NCI-H1092 treated with DMSO at 0.1 percent for 48 hours (cell line): Measurements from ENCODE around the gene CDC37.
"Not testable (repeated sequence)": the region's sequence is repeated elsewhere in the genome, so short reads cannot be mapped to it uniquely, and the experiment has no call there.

Experiments used
- DNase-seq: peaks from one replicate; lab custom pipeline; 2025; lab: John Stamatoyannopoulos, UW

CDC37 gene

DNA sequence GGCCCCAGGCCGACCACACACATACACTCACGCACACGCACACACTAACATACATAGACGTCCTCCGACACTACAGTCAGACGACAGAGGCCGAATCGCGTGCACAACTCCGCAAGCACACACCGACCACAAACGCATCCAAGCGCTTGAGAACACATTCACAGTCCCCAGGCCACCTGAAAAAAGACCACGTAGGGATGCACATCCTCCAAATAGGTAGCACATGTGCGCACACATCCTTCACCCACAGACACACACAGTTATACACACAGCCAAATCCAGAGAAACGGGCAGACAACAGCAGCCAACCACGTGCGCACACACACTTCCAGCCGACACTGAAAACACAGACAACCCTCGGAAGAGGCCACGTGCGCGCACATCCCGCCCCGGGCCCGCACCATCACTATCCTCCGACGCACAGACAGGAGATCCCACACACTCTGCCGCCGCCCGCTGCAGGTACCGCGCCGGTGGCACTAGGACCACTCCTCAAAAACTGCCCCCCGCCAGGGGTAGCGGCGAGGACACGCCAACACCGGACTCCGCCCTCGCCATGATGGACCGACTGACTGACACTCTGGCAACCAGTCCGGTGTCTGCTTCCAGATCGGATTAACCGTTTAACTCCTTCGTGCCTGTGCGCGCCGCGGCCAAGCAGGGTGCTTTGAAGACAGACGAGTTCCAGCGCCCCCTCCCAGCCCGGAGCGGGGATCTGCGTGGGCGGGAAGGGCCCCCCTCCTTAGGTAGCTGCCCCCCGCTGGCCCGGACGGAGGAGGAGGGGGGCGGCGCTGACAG, 16.5 kb upstream of the CDC37 start:
- no peak for DNase-seq

DNA sequence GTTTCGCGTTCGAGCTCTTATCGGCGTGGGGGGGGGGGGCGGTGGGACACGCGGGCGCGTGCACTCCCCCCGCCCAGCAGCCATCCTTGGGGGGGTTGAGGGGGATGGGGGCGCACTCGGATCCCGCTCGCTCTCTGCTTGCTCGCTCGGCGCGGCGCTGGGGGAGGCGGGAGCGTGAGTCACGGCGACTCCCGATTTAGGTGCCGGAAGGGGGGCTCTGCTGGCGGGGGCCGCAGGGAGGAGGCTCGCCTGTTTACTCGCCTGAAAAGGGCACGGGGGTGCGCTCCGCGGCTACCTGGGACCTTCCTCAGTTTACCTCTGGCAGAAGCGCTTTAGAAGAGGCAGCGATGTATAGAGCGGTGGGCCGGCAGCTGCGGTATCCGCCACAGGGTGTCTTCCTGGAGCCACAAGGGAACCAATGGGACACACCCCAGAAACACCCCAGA, 15.9 kb upstream of the CDC37 start:
- no peak for DNase-seq

DNA sequence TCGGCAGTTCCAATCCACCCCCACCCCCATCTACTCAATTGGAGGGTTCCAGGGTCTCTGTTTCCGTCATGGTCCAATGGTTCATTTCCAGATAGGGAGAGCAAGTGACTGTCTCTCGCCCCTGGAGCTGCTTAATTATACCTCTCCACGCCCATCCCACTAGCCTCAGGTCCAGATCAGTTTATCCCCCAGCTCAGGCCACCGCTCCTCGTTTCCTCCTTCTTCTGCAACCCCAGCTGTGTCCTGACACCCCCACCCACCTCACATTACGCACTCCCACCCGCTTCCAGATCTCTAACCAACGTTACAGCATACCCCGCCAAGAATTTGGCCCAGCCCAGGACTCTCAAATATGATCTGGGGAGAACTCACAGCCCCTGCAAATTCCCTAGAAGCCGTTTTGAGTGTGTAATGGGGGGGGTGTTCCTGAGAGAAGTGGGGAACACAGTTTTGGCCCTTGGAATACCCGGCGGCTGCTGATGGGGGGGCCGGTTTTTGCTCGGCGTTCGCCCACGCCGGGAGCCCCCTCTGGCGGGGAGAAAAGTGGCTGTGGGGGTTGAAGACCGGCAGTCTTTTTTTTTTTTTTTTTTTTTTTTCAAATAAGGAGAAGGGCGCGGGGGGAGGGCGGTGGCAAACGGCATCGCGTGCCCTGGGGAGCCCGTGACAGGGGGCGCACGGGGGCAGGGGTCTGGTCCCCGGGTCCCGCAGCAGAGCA, 15.3 kb upstream of the CDC37 start:
- DNase-seq = no peak

DNA sequence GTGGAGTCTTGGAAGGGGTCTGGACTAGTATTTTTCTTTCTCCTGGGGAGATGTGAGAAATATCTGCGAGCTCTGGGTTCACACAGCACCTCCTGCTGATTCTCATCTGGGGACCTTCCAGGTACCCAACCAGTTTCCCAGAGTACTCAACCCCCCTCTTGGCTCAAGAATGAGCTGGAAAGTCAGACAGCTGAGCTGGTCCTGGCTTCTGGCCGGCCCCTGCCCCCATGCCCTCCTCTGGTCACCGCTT, 14.8 kb upstream of the CDC37 start:
- DNase-seq = no peak

DNA sequence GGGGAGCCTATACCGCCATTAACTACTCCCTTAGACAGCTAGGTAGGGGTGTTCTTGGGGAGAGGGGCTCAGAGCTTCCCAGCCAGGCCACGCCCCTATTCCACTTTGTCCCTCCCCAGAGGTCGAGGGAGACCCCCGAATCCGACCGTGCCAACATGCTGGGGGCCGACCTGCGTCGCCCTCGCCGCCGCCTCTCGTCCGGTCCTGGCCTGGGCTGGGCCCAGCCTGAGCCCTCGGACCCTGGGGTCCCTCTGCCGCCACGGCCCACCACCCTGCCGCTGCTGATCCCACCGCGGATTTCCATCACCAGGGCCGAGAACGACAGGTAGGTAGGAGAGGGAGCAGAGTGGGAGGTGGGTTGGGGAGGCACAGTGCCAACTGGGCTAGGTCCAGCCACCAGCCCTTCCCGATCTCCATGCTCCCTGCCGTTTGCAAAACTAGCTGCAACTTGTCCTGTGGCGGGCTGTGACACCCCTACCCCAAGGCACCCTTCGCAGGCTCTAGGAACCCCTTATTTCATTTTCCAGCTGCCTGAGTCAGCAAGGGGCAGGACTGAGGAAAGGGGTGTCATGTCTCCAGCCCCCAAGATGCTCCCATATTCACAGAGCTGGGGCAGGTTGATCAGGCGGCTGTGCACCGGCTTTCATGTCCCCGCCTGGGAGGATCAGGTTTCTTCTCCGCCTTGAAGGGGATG, 14.3 kb upstream of the CDC37 start:
- no peak for DNase-seq

DNA sequence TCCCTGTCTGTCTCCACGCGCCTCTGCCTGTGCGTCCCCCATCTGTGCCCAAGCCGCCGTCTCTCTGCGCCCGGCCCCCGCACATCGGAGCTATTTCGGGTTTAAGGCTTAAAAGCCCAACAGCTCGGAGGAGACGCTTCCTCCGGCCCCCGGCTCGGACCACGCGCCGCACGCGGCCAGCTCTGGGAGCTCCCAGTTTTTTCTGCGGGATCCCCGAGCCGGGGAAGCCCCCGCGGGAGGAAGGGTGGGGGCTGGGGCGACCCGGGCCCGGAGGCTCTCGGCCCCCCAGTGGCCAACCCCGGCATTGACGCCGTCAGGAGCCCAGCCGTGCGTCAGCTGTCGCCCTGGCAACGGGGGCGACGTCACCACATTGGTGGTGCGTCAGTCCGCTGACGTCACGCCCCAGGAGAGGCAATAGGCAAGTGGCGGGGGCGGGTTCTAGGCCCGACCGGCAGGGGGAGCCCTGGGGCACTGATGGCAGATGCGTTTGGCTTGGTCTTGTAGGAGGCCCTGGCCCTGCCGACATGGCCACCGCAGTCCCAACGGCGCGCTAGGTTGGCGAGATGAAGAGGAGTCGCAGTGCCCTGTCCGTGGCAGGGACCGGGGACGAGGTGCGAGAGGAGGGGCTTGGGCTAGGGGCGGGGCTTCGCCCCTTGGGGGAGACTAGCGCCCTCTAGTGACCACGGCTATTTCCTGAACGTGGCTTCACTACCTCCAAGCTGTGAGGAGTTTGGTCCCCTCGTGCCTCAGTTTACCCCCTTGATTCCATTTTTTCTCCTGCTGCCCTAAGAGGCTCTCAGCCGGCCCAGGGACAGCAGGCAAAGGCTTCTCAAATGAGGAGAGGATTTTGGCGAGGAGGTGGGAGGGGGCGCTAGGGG, 13.3 kb upstream of the CDC37 start:
- DNase-seq = peak; percentile 56

DNA sequence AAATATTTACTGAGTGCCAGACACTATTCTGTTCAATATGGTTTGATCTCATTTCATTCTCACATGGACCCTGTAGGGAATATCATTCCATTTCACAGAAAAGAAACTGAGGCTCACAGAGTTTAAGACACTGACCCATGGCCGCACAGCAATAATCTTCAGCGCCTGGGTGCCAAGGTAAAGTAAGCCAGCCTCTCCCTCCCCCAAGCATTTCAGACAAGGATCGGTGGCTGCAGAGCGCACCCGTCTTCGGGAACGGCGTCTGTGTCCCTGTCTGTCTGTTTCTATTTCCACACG, 12.7 kb upstream of the CDC37 start:
- no peak for DNase-seq

DNA sequence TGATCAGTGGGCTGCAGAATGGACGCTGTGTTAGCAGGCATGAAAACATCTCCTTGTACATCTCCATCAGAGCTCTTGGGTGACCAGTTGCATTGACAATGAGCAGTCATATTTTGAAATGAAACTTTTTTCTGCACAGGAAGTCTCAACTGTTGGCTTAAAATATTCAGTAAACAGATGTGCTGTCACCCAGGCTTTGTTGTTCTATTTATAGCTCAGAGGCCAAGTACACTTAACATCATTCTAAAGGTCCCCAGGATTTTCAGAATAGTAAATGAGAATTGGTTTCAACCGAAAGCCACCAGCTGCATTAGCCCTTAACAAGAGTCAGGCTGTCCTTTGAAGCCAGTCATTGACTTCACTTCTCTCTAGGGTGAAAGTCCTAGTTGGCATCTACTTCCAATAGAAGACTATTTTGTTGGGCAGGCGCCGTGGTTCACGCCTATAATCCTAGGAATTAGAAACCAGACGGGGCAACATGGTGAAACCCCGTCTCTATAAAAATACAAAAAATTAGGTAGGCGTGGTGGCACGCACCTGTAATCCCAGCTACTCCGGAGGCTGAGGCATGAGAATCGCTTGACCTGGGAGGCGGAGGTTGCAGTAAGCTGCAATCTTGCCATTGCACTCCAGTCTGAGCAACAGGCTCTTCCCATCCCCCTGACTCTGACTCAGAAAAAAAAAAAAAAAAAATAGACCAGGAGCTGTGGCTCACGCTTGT, 9.1 kb upstream of the CDC37 start:
- DNase-seq = no peak

DNA sequence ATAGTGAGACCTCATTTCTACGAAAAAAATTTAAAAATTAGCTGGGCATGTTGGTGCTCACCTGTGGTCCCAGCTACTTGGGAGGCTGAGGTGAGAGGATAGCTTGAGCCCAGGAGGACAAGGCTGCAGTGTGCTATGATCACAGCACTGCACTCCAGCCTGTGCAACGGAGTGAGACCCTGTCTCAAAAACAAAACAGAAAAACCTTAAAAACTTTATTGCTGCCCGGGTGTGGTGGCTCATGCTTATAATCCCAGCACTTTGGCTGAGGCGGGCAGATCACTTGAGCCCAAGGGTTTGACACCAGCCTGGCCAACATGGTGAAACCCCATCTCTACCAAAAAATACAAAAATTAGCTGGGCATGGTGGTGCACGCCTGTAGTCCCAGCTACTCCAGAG, 7.9 kb upstream of the CDC37 start:
- DNase-seq = not testable (repeated sequence)

DNA sequence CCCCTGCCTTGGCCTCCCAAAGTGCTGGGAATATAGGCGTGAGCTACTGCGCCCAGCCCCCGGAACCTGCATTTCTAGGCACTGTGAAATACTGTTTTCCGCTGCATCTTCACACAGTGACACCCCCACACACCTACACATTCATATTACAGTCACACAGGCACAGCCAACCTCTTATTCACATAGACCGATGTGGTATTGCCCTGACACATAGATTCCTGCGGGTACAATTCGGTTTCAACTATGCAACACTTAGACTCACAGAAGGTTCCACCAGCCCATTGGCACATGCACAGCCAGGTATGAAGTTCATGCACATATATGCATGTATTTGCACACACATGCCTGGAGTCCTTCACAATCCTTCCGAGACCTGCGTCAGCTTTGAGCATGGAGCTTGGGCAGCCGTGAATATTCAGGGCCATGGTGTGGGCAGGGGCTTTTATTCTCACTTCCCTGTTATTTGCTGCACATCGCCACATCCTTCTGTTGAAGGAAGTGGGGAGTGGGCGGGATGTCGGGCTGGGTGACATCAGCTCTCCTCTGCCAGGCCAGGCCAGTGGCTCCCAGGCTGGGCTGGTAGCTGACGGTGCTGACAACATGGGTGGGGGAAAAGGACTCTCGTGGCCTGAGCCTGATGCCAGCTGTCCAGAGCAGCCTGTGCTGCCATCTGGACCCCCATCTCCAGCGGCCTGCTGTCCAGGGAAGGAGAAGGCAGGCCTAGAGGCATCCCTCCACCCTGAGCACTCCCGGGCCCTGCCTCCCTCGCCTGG, 5.4 kb upstream of the CDC37 start:
- DNase-seq = no peak

DNA sequence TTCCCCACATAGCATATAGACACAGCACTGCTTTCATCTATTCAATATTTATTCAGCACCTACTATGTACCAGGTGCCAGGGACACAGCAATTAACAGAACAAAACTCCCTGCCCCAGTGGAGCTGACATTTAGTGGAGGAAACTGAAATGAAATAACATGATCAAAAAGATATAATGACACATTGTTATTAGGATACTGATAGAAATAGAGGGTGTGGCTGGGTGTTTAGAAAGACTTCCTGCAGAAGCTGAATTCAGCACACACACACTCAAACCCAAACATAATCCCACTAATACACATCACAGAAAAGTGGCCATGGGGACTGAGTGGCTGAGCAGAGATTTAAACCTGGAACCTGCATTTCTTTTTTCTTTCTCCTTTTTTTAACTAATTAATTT, 3.8 kb upstream of the CDC37 start:
- DNase-seq = no peak

DNA sequence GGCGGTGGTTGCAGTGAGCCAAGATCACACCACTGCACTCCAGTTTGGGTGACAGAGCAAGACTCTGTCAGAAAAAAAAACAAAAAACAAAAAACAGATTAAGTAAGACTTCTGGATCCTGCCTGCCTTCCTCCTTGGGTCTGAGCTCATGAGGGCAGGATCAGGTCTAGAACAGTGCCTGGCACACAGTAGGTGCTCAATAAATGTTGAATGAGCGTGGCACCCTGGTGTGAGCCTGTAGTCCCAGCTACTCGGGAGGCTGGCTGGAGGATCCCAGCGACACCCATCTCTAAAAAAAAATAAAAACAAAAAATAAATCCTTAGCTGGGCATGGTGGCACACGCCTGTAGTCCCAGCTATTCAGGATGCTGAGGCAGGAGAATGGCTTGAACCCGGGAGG, 2.8 kb upstream of the CDC37 start:
- DNase-seq = no peak

DNA sequence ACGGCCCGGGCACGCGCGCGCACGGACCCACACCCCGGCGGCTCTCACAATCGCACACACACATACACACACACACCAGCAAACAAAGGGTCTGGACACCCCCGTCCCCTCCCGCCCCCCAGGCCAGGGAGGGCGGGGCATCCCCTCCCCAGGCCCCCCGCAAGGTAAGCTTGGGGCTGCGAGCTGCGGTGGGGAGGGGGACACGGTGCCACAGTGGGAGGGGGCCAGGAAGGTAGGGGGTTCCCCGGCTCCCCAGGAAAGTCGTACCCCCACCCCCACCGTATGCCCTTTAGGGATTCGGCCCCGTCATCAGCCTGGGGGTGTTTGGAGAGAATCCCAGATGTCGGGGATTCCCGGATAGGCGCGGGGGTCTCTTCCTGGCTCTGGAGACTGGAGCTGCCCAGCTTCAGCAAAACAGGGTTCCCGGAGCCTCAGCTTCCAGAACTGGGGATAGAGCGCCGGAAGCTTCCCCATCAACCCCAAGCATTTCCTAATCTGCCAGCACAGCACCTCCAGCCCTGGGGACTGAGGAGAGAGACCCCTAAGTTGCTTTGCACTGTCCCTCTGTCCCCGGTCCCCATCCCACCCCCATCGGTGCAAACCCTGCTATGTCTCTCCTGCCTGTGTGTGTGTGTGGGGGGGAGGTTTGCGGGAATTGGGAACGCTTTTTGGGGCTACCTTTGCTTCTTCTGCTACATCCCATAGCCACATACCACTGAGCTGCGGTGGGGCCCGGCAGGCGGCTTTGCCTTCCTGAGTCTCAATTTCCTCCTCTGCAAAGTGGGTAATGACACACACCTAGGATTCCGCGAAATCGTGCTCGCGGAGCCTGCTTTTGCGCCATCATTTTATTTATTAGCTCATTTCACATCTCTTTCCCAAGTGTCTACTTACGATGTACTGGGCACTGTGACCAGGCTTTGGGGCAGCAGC, 1.8 kb upstream of the CDC37 start:
- no peak for DNase-seq

DNA sequence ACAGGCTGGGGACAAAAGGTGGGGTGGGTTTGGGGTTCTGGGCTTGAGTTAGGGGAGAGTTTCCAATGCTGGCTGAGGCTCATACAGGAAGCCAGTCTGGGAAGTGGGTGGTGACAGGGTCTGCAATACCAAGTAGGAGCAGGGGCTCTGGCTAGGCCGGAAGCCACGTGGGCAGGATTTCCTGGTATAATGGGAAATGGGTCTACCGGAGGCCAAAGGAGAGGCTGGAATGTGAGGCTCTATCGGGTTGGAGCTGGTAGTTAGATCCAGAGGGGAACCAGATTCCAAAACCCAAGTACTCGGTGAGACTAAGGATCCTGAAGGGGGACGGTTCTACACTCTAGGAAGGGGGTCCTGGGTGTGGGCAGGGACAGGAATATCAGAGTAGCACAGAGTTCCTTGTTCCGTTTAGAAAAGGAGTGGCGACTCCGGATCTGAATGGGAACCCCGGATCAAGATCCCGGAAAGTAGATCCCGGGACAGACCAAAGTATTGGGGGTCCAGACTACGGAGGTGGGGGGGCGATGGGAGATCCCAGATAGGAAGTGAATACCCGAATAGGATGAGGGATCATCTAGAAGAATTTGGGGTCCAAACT, 802 bp downstream of the CDC37 start:
- no peak for DNase-seq

DNA sequence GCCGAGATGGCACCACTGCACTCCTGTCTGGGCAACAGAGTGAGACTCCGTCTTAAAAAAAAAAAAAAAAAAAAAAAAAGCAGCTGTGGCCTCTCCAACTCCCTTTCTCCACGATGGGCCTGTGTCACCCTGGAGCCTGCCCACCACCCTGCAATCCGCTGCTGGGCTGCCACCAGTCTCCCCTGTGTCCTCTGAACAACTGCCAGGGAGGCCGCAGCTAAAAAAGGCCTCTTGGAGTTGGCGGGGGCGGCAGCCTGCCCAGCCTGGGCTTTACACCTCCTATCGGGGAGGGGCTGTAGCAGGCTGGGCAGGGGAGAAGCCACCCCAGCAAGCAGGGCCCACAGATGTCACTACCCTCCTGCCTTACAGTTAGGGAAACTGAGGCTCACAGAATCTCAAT, 3.5 kb downstream of the CDC37 start:
- no peak for DNase-seq

DNA sequence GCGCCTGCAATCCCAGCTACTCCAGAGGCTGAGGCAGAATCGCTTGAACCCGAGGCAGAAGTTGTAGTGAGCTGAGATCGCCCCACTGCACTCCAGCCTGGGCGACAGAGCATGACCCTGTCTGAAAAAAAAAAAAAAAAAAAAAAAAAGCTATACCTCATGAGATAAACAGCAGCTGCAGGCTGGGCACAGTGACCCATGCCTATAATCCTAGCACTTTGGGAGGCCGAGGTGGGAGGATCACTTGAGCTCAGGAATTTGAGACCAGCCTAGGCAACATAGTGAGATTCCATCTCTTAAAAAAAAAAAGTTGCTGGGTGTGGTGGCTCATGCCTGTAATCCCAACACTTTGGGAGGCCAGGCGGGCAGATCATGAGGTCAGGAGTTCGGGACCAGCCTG, 4.0 kb downstream of the CDC37 start:
- DNase-seq = not testable (repeated sequence)

DNA sequence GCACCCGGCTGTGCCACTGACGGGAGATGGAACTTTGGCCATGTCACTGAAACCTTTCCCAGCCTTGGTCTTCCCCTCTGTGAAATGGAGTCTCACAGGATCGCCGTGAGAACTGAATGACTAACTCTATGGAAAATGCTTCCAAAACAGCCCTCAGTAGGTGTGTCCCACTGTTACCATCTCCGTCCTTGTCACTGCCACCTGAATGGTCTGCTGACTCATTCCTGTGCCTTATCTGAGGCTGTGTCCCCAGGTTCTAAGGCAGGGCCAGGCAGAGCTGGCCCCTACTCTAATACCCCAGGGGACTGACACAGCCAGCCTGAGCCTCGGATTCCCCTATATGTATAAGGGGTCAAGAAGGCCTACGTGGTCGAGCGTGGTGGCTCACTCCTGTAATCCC, 4.5 kb downstream of the CDC37 start:
- DNase-seq = no peak

DNA sequence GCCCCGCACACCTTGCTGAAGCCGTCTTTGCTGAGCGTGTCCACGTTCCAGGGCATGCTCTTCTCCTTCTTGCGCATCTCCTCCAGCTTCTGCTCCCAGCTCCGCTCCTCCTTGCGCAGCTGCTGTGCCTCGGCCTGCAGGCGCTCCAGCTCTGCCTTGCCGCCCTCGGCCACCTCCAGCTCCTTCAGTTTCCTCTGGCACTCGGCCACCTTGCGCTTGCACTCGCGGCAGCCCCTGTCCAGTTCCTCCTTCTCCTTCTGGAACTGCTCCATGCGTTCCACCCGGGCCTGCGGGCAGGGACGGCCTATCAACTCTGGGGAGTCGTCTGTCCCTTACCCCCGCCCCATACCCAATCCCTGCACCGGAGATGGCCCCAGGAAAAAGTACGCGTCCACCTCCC, 7.4 kb downstream of the CDC37 start:
- no peak for DNase-seq

DNA sequence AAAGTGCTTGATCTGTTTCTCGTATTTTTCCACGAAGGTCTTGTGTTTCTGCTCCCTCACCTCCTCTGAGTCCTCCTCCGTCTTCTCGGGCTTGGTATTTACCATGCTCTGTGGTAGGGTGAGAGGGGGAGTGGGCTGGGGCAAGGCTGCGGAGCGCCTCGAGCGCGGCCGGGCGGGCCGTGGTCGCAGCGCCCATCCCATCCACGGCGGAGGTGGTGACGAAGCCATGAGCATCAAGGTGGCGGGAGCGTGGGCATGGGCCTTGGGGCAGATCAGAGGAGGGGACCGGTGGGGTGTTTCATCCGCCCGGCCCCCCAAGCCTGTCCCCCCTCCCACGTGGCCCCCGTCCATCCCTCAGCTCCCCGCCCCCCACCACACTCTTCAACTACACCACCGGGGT, 7.9 kb downstream of the CDC37 start:
- DNase-seq = no peak

DNA sequence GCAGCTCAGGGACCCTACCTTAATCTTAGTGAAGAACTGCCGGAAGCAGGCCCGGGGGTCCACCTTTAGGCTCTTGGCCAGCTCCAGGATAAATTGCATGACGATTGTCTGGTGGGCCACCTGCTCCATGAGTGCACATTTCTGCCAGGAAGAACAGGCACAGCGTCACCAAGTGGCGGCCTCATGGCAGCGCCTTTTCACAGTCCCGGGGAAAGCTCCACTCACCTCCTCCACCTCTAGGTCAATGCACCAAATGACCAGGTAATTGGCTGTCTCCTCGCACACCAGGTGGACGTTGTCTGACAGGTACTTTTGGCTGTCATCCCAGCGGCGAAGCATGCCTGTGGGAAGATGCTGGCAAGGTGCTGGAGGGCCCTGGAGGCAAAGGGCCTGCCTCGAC, 8.3 kb downstream of the CDC37 start:
- no peak for DNase-seq
